HepG2 (cell line): ENCODE data around the gene HOXC5. TPM values are rescaled to one million over a fixed set of nuclear protein-coding genes. Genes with fewer than 3 reads are reported as not detected.

Experiments used
- ARID2 ChIP-seq: sonication (generic); formaldehyde crosslinking; IDR thresholded peaks from 2 replicates; pipeline ENCODE4 v1.8.1; 2022; ENCODE audit warnings: mild to moderate bottlenecking, missing genetic modification reagents, borderline replicate concordance
- ATF7 ChIP-seq, 2 experiments: fragments of 450-650 bp in 1 of 2; sonication (generic) in 1 of 2; formaldehyde crosslinking in 1 of 2; IDR thresholded peaks; 2 replicates each; pipeline versions ENCODE4 v1.4.0 to v1.6.1; 2016 to 2020; ENCODE audit warnings: antibody characterized with exemption in 1 of 2, mild to moderate bottlenecking in 1 of 2, missing genetic modification reagents in 1 of 2
- CENPX ChIP-seq: sonication (generic); formaldehyde crosslinking; IDR thresholded peaks from 2 replicates; pipeline ENCODE4 v1.9.0; 2021; ENCODE audit warnings: mild to moderate bottlenecking, missing genetic modification reagents, moderate library complexity
- KDM2A ChIP-seq: sonication (generic); formaldehyde crosslinking; IDR thresholded peaks from 2 replicates; pipeline ENCODE4 v1.4.0; 2020; ENCODE audit warnings: low read depth, missing genetic modification reagents, borderline replicate concordance
- KLF16 ChIP-seq, 2 experiments: sonication (generic) in 1 of 2; formaldehyde crosslinking in 1 of 2; IDR thresholded peaks; 2 replicates each; pipeline versions ENCODE4 v1.6.1 to v1.8.0; 2016 to 2023; ENCODE audit warnings: missing genetic modification reagents in 2 of 2, missing compliant biosample characterization in 1 of 2
- MLLT10 ChIP-seq: sonication (generic); formaldehyde crosslinking; IDR thresholded peaks from 2 replicates; pipeline ENCODE4 v1.4.0; 2020; ENCODE audit warnings: missing genetic modification reagents
- NFE2 ChIP-seq: sonication (generic); formaldehyde crosslinking; IDR thresholded peaks from 2 replicates; pipeline ENCODE4 v1.4.0; 2020; ENCODE audit warnings: missing genetic modification reagents
- RARG ChIP-seq: sonication (generic); formaldehyde crosslinking; IDR thresholded peaks from 2 replicates; pipeline ENCODE4 v1.4.0; 2020; ENCODE audit warnings: low read depth, mild to moderate bottlenecking, missing genetic modification reagents
- SMAD3 ChIP-seq: sonication (generic); formaldehyde crosslinking; IDR thresholded peaks from 2 replicates; pipeline ENCODE4 v1.4.0; 2020; ENCODE audit warnings: missing genetic modification reagents
- SNAPC2 ChIP-seq: sonication (generic); formaldehyde crosslinking; IDR thresholded peaks from 2 replicates; pipeline ENCODE4 v1.8.1; 2022; ENCODE audit warnings: mild to moderate bottlenecking, missing genetic modification reagents
- SRY ChIP-seq: sonication (generic); formaldehyde crosslinking; IDR thresholded peaks from 2 replicates; pipeline ENCODE4 v1.8.0; 2022; ENCODE audit warnings: mild to moderate bottlenecking, missing genetic modification reagents
- ZBTB21 ChIP-seq: sonication (generic); formaldehyde crosslinking; IDR thresholded peaks from 2 replicates; pipeline ENCODE4 v1.4.0; 2020; ENCODE audit warnings: missing genetic modification reagents
- ZMAT3 ChIP-seq: sonication (generic); formaldehyde crosslinking; conservative IDR thresholded peaks from 2 replicates; pipeline ENCODE4 v1.7.0; 2021; ENCODE audit warnings: missing genetic modification reagents
- ZNF136 ChIP-seq: sonication (generic); formaldehyde crosslinking; IDR thresholded peaks from 2 replicates; pipeline ENCODE4 v1.8.1; 2022; ENCODE audit warnings: low read depth, mild to moderate bottlenecking, moderate library complexity, missing genetic modification reagents
- ZNF3 ChIP-seq: IDR thresholded peaks from 2 replicates; pipeline ENCODE4 v1.7.0; 2017; ENCODE audit warnings: inconsistent platforms
- ZNF350 ChIP-seq: sonication (generic); formaldehyde crosslinking; IDR thresholded peaks from 2 replicates; pipeline ENCODE4 v1.4.0; 2020; ENCODE audit warnings: mild to moderate bottlenecking, low read depth, missing genetic modification reagents, borderline replicate concordance
- ZNF468 ChIP-seq: sonication (generic); formaldehyde crosslinking; IDR thresholded peaks from 2 replicates; pipeline ENCODE4 v1.8.0; 2022; ENCODE audit warnings: mild to moderate bottlenecking, moderate library complexity, missing genetic modification reagents
- ZNF670 ChIP-seq: sonication (generic); formaldehyde crosslinking; IDR thresholded peaks from 2 replicates; pipeline ENCODE4 v1.8.0; 2022; ENCODE audit warnings: mild to moderate bottlenecking, missing genetic modification reagents, borderline replicate concordance
- ZNF75D ChIP-seq: sonication (generic); formaldehyde crosslinking; IDR thresholded peaks from 2 replicates; pipeline ENCODE4 v1.8.1; 2023; ENCODE audit warnings: missing genetic modification reagents, mild to moderate bottlenecking, borderline replicate concordance
- ZNF775 ChIP-seq: sonication (generic); formaldehyde crosslinking; IDR thresholded peaks from 2 replicates; pipeline ENCODE4 v1.4.0; 2020; ENCODE audit warnings: missing genetic modification reagents, mild to moderate bottlenecking, moderate library complexity, borderline replicate concordance
- polyA plus RNA-seq, 8 experiments: library from polyadenylated mRNA; depleted of rRNA in 3 of 8; stranded (reverse) in 7 of 8; unstranded in 1 of 8; fragments of >200 nt; fragmentation: Illumina TruSeq in 4 of 8; extraction: Trizol in 4 of 8; gene quantifications; 2 replicates each; pipeline versions ENCODE4 v1.2.1 to v1.2.3, GENCODE V29; 2011 to 2016; ENCODE audit warnings: low read depth in 4 of 8, missing spikeins in 1 of 8, mixed read lengths in 1 of 8; ENCODE audit not compliant: insufficient read depth in 1 of 8
- total RNA-seq, 5 experiments: library from RNA; depleted of rRNA; stranded (reverse); fragments of >200 nt; fragmentation: Illumina TruSeq; extraction: Trizol; gene quantifications; 2 replicates each; pipeline ENCODE4 v1.2.3, GENCODE V29; 2016; ENCODE audit warnings: low read depth in 1 of 5
- TF ChIP-seq, protein P1 (sequence below): sonication (generic); formaldehyde crosslinking; IDR thresholded peaks from 2 replicates; pipeline ENCODE4 v1.4.0; 2020; ENCODE audit warnings: missing genetic modification reagents, mild to moderate bottlenecking, borderline replicate concordance
- TF ChIP-seq, protein P2 (sequence below): sonication (generic); formaldehyde crosslinking; IDR thresholded peaks from 2 replicates; pipeline ENCODE4 v1.9.0; 2022; ENCODE audit warnings: missing genetic modification reagents, mild to moderate bottlenecking, borderline replicate concordance
- TF ChIP-seq, protein P3 (sequence below), 2 experiments: sonication (generic) in 1 of 2; formaldehyde crosslinking in 1 of 2; IDR thresholded peaks; 2 replicates each; pipeline versions ENCODE4 v1.4.0 to v1.6.1; 2018 to 2020; ENCODE audit warnings: missing genetic modification reagents in 2 of 2, borderline replicate concordance in 1 of 2, low read depth in 1 of 2, mild to moderate bottlenecking in 1 of 2, missing biosample characterization in 1 of 2
- TF ChIP-seq, protein P4 (sequence below): sonication (generic); formaldehyde crosslinking; IDR thresholded peaks from 2 replicates; pipeline ENCODE4 v1.4.0; 2020; ENCODE audit warnings: mild to moderate bottlenecking, missing genetic modification reagents

HOXC5 gene
- total and polyA plus RNA-seq, 2 of the 13 experiments (the other 11 are each of a cell fraction or from before 2014, with no cell fraction given), result not detected

DNA sequence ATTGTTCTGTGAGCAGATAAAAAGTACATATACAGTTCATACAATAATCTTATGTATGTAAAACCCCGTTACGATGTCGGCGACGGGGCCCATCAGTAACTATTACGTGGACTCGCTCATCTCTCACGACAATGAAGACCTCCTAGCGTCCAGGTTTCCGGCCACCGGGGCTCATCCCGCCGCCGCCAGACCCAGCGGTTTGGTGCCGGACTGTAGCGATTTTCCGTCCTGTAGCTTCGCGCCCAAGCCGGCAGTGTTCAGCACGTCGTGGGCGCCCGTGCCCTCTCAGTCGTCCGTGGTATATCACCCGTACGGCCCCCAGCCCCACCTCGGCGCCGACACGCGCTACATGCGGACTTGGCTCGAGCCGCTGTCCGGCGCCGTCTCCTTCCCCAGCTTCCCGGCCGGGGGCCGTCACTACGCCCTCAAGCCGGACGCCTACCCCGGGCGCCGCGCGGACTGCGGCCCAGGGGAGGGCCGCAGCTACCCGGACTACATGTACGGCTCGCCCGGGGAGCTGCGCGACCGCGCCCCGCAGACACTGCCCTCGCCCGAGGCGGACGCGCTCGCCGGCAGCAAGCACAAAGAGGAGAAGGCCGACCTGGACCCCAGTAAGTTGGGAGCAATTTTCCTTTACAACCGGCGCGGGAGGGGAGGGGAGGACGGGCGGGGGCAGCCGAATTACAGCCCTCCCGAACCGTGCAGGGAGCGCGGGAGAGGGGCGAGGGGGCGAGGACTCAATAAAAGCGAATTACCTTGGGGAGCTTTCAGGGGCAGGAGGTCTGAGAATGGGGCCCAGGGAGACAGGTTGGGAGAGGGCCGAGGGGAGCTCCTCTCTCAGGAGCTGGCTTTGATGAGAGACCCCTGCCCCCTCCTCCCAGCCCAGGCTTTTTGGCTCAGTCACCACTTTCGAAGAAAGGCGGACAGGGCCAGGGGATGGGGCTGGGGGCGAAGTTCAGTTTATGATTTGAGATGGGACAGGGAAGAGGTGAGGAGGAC lies 32.4 kb upstream of the HOXC5 start, which contains the start of gene HOXC9 (continued):
- TF ChIP-seq, protein P1, sequence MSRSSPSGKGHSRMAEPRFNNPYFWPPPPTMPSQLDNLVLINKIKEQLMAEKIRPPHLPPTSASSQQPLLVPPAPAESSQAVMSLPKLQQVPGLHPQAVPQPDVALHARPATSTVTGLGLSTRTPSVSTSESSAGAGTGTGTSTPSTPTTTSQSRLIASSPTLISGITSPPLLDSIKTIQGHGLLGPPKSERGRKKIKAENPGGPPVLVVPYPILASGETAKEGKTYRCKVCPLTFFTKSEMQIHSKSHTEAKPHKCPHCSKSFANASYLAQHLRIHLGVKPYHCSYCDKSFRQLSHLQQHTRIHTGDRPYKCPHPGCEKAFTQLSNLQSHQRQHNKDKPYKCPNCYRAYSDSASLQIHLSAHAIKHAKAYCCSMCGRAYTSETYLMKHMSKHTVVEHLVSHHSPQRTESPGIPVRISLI (CRISPR knock-in tag), result no peak
- TF ChIP-seq SNAPC2 (CRISPR knock-in tag) (no peak), ZNF468 (CRISPR knock-in tag) (peak; percentile 72; the same call in 1 of the 2 replicates), ZNF670 (CRISPR knock-in tag) (0 out of 2 replicates have a peak, but pooled peaks have one; percentile 44), ZNF350 (CRISPR knock-in tag) (no peak), KLF16 (CRISPR knock-in tag; IDR thresholded peaks at IDR 0.05) (no peak), SRY (CRISPR knock-in tag) (no peak), ZNF775 (CRISPR knock-in tag) (no peak), MLLT10 (CRISPR knock-in tag) (no peak), NFE2 (CRISPR knock-in tag) (no peak), CENPX (CRISPR knock-in tag) (no peak), ZNF3 (no peak), ARID2 (CRISPR knock-in tag) (0 out of 2 replicates have a peak, but pooled peaks have one; percentile 38), ATF7 (IDR thresholded peaks at IDR 0.05) (no peak), ATF7 (CRISPR knock-in tag; IDR thresholded peaks at IDR 0.05) (no peak), ZMAT3 (no peak), ZBTB21 (CRISPR knock-in tag) (no peak), ZNF75D (no peak), RARG (CRISPR knock-in tag) (no peak), SMAD3 (CRISPR knock-in tag) (no peak), KDM2A (CRISPR knock-in tag) (peak; percentile 38; the same call in 1 of the 2 replicates), ZNF136 (CRISPR knock-in tag) (no peak)
- TF ChIP-seq, protein P2, sequence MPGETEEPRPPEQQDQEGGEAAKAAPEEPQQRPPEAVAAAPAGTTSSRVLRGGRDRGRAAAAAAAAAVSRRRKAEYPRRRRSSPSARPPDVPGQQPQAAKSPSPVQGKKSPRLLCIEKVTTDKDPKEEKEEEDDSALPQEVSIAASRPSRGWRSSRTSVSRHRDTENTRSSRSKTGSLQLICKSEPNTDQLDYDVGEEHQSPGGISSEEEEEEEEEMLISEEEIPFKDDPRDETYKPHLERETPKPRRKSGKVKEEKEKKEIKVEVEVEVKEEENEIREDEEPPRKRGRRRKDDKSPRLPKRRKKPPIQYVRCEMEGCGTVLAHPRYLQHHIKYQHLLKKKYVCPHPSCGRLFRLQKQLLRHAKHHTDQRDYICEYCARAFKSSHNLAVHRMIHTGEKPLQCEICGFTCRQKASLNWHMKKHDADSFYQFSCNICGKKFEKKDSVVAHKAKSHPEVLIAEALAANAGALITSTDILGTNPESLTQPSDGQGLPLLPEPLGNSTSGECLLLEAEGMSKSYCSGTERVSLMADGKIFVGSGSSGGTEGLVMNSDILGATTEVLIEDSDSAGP (CRISPR knock-in tag), result peak; percentile 55; the same call in 1 of the 2 replicates
- TF ChIP-seq, protein P3, sequence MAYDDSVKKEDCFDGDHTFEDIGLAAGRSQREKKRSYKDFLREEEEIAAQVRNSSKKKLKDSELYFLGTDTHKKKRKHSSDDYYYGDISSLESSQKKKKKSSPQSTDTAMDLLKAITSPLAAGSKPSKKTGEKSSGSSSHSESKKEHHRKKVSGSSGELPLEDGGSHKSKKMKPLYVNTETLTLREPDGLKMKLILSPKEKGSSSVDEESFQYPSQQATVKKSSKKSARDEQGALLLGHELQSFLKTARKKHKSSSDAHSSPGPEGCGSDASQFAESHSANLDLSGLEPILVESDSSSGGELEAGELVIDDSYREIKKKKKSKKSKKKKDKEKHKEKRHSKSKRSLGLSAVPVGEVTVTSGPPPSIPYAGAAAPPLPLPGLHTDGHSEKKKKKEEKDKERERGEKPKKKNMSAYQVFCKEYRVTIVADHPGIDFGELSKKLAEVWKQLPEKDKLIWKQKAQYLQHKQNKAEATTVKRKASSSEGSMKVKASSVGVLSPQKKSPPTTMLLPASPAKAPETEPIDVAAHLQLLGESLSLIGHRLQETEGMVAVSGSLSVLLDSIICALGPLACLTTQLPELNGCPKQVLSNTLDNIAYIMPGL (CRISPR knock-in tag; IDR thresholded peaks at IDR 0.05; ENCODE audit: borderline replicate concordance in 1 of 2, low read depth in 1 of 2), result peak in 1 of 2 experiments; percentile 66; a peak in 2 of 4 replicates
- TF ChIP-seq, protein P4, sequence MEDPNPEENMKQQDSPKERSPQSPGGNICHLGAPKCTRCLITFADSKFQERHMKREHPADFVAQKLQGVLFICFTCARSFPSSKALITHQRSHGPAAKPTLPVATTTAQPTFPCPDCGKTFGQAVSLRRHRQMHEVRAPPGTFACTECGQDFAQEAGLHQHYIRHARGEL (CRISPR knock-in tag), result no peak
